Measurements from ENCODE around the gene EZR. TPM values are rescaled to one million over a fixed set of nuclear protein-coding genes. Genes with fewer than 3 reads are reported as not detected.

The EZR gene
- total RNA-seq, 2 donors from 2014 or later, result 26.8 to 55.2 TPM

- Histone ChIP-seq H3K9me3 (no peaks in the 10 kb centered on the region), H3K4me3 (no peak overlapping the region), H3K36me3 (no peaks in the 10 kb centered on the region), H3K27me3 (replicated peaks; ENCODE audit: insufficient read depth) (no peaks in the 10 kb centered on the region), H3K27ac (no peak overlapping the region), H3K4me1 (ENCODE audit: control insufficient read depth in 1 of 2, low read depth in 2 of 2) (peaks cover 0 to 14% of the 10 kb centered on the region in 2 donors)
- no peak for DNase-seq (ENCODE audit: low spot score)
- ATAC-seq (ENCODE audit: insufficient number of reproducible peaks, low FRiP score, low read depth), result no peak
- TF ChIP-seq CTCF (IDR thresholded peaks at IDR 0.05), result no peak
These were observed 66.6 kb downstream of the EZR start for GRCh38 chr6:158752613-158753012.

GRCh38 chr6:158751921-158752320 is 67.2 kb downstream of the EZR start:
- no peaks in the 10 kb centered on the region for H3K9me3 ChIP-seq
- no peak for ATAC-seq (ENCODE audit: insufficient number of reproducible peaks, low FRiP score, low read depth)
- TF ChIP-seq CTCF (IDR thresholded peaks at IDR 0.05), result no peak

DNA sequence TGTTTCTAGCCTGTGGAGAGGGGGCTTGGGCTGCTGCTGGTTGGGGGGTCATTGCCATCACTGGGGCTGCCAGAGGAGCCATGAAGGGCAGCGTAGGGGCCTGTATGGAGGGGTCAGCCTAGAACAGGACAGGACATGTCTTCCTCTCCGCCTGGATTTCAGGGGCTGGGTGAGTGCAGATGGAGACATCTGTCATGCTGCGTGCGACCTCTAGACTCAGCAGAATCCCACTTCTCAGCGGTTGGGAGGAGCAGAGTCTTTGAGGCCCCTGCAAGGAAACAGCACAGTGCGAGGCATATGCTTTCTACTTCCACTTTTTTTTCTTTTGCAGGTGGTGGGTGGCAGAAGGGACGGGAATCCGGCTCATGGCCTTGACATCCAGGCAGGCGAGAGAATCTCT is 67.9 kb downstream of the EZR start:
- H3K4me1 ChIP-seq (ENCODE audit: control insufficient read depth in 1 of 2, low read depth in 2 of 2), result peaks cover 0 to 14% of the 10 kb centered on the region in 2 donors
- TF ChIP-seq CTCF (IDR thresholded peaks at IDR 0.05), result no peak
- no peaks in the 10 kb centered on the region for H3K9me3 ChIP-seq
- no peak for ATAC-seq (ENCODE audit: insufficient number of reproducible peaks, low FRiP score, low read depth)
- DNase-seq (ENCODE audit: low spot score), result no peak
- H3K27me3 ChIP-seq (replicated peaks; ENCODE audit: insufficient read depth), result no peaks in the 10 kb centered on the region
- H3K27ac ChIP-seq, result no peak overlapping the region
- H3K4me3 ChIP-seq, result no peak overlapping the region
- no peaks in the 10 kb centered on the region for H3K36me3 ChIP-seq

More at GRCh38 chr6:158751921-158752320, 67.2 kb downstream of the EZR start:
- Histone ChIP-seq H3K36me3 (no peaks in the 10 kb centered on the region), H3K27ac (no peak overlapping the region), H3K27me3 (replicated peaks; ENCODE audit: insufficient read depth) (no peaks in the 10 kb centered on the region), H3K4me3 (no peak overlapping the region), H3K4me1 (ENCODE audit: control insufficient read depth in 1 of 2, low read depth in 2 of 2) (peaks cover 0 to 14% of the 10 kb centered on the region in 2 donors)
- DNase-seq (ENCODE audit: low spot score), result no peak

DNA sequence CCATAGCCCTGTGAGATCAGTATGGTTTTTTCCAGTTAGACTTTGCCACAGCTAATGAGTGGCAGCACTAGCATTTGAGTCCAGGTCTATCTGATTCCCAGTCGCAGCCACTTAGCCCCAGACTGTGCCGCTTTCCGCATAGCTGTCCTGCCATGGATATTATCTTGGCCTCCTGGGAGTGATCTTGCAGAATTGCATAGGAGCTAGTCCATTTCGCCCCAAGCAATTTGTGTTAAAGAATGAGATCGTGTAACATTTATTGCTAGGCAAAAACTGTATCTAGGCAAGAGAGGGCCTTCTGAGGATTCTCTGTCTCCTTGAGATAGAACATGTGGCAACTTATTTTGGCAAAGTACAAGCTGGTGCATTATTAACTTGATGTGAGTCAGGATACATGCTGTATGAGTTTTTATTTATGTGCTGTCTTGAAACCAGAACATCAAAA is 74.2 kb downstream of the EZR start:
- no peak overlapping the region for H3K4me3 ChIP-seq
- ATAC-seq (ENCODE audit: insufficient number of reproducible peaks, low FRiP score, low read depth), result no peak

DNA sequence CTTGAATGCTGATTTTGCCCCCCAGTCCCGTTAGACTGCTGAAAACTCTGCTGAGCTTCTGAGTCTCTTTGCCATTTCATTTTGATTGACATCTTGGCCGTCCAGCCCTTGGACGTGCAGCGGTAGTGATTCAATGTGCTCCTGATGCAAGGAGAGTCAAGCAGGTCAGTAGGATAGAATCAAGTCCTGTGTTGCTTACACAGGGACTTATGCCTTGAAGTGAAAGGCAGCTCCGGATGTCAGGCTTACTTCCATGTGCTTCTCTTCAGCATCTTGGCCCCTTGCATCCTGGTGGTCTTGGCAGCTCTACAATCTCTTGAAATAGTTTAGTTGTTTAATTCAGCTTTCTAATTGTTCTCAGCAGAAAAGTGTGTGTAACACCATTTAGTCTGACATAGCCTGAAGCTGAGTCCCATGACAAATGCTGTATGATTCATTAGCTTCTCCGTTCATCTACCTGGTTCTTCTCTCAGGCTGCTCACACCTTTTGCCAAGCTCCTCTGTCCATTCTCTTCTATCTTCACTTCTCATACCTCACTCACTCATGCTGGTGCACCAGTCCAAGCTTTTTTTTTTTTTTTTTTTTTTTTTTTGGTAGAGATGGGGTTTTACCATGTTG is 76.0 kb downstream of the EZR start:
- ATAC-seq (ENCODE audit: insufficient number of reproducible peaks, low FRiP score, low read depth) (no peak), DNase-seq (ENCODE audit: low spot score) (no peak)
- Histone ChIP-seq H3K4me1 (ENCODE audit: control insufficient read depth in 1 of 2, low read depth in 2 of 2) (no peaks in the 10 kb centered on the region), H3K27ac (no peak overlapping the region), H3K4me3 (no peak overlapping the region), H3K27me3 (replicated peaks; ENCODE audit: insufficient read depth) (no peaks in the 10 kb centered on the region), H3K9me3 (peaks cover 4% of the 10 kb centered on the region), H3K36me3 (no peaks in the 10 kb centered on the region)
- no peak for TF ChIP-seq CTCF (IDR thresholded peaks at IDR 0.05)

More for the DNA sequence above, 74.2 kb downstream of the EZR start:
- H3K27me3 ChIP-seq (replicated peaks; ENCODE audit: insufficient read depth), result no peaks in the 10 kb centered on the region
- no peaks in the 10 kb centered on the region for H3K4me1 ChIP-seq (ENCODE audit: control insufficient read depth in 1 of 2, low read depth in 2 of 2)
- no peaks in the 10 kb centered on the region for H3K9me3 ChIP-seq
- H3K36me3 ChIP-seq, result no peaks in the 10 kb centered on the region
- no peak overlapping the region for H3K27ac ChIP-seq
- DNase-seq (ENCODE audit: low spot score), result no peak
- no peak for TF ChIP-seq CTCF (IDR thresholded peaks at IDR 0.05)
